Lower lobe of right lung (tissue), 2 donors: ENCODE measurements around the gene ZNF580. TPM values are rescaled to one million over a fixed set of nuclear protein-coding genes. Genes with fewer than 3 reads are reported as not detected.

ENCODE experiments used
- ATAC-seq, 2 donors: fragments of 200-7000 bp; cut with Tn5 transposase; one replicate each; pipeline ENCODE4 v1.9.1; 2020 to 2022; ENCODE audit warnings: mild to moderate bottlenecking in 2 of 2, moderate library complexity in 2 of 2
- DNase-seq: peaks from one replicate; pipeline ENCODE4 v3.0.0-alpha.2; 2020
- H3K27ac ChIP-seq: fragments of 200-600 bp; one replicate; pipeline ENCODE4 v1.8.0; 2022
- H3K27me3 ChIP-seq: fragments of 200-600 bp; one replicate; pipeline ENCODE4 v1.8.0; 2022; ENCODE audit warnings: low read depth
- H3K36me3 ChIP-seq: fragments of 200-600 bp; one replicate; pipeline ENCODE4 v1.8.0; 2022; ENCODE audit warnings: mild to moderate bottlenecking
- H3K4me1 ChIP-seq: fragments of 200-600 bp; one replicate; pipeline ENCODE4 v1.8.0; 2022
- H3K4me3 ChIP-seq: fragments of 200-600 bp; one replicate; pipeline ENCODE4 v1.8.0; 2022; ENCODE audit warnings: mild to moderate bottlenecking
- H3K9me3 ChIP-seq: fragments of 200-600 bp; one replicate; pipeline ENCODE4 v1.8.0; 2022
- intact Hi-C: fragments of 100-400 bp; cut with DNase I; formaldehyde crosslinking; loops from one replicate; pipeline ENCODE4 v1.11.0; 2022
- total RNA-seq: library from RNA; stranded (reverse); fragmentation: NEBNext Ultra II Directional; extraction: Animal tissue kit (Norgen Biotek cat#: 25700); gene quantifications from one replicate; pipeline ENCODE4 v1.2.1, GENCODE V29; 2021
- TF ChIP-seq, protein P1 (sequence below): fragments of 200-600 bp; IDR thresholded peaks from one replicate; pipeline ENCODE4 v1.8.0; 2022; ENCODE audit warnings: antibody characterized with exemption, mild to moderate bottlenecking
- donor health status: DM: no; HTN: yes; CAD: no; lungs with severe emphysema.

The ZNF580 gene
- total RNA-seq, 1 donor from 2014 or later: 35.2 TPM

DNA sequence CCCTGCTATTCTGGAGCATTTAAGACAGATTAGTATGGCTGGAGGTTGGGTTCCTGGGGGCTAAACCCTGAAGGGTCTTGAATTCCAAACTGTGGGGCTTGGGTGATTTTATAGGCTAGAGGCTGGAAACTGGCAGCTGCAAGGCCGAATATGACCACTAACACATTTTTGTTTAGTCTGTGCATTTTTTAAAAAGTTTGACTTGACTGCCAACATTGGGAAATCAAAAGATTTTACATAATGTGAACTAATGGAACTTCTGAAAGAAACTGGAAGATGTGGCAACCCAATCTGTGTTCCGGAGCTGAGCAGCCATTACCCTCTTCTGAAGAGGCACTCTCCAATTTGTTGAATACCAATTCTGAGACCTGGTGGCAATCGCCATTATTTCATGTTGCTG lies 21.5 kb upstream of the ZNF580 start:
- Histone ChIP-seq H3K4me3 (no peak overlapping the region), H3K27ac (no peak overlapping the region), H3K27me3 (no peaks in the 10 kb centered on the region), H3K36me3 (peaks cover 43% of the 10 kb centered on the region), H3K9me3 (no peaks in the 10 kb centered on the region), H3K4me1 (peaks cover 32% of the 10 kb centered on the region)
- TF ChIP-seq, protein P1, sequence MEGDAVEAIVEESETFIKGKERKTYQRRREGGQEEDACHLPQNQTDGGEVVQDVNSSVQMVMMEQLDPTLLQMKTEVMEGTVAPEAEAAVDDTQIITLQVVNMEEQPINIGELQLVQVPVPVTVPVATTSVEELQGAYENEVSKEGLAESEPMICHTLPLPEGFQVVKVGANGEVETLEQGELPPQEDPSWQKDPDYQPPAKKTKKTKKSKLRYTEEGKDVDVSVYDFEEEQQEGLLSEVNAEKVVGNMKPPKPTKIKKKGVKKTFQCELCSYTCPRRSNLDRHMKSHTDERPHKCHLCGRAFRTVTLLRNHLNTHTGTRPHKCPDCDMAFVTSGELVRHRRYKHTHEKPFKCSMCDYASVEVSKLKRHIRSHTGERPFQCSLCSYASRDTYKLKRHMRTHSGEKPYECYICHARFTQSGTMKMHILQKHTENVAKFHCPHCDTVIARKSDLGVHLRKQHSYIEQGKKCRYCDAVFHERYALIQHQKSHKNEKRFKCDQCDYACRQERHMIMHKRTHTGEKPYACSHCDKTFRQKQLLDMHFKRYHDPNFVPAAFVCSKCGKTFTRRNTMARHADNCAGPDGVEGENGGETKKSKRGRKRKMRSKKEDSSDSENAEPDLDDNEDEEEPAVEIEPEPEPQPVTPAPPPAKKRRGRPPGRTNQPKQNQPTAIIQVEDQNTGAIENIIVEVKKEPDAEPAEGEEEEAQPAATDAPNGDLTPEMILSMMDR: no peak
- no peak for ATAC-seq
- intact Hi-C loops: no loop called here
- DNase-seq: no peak

DNA sequence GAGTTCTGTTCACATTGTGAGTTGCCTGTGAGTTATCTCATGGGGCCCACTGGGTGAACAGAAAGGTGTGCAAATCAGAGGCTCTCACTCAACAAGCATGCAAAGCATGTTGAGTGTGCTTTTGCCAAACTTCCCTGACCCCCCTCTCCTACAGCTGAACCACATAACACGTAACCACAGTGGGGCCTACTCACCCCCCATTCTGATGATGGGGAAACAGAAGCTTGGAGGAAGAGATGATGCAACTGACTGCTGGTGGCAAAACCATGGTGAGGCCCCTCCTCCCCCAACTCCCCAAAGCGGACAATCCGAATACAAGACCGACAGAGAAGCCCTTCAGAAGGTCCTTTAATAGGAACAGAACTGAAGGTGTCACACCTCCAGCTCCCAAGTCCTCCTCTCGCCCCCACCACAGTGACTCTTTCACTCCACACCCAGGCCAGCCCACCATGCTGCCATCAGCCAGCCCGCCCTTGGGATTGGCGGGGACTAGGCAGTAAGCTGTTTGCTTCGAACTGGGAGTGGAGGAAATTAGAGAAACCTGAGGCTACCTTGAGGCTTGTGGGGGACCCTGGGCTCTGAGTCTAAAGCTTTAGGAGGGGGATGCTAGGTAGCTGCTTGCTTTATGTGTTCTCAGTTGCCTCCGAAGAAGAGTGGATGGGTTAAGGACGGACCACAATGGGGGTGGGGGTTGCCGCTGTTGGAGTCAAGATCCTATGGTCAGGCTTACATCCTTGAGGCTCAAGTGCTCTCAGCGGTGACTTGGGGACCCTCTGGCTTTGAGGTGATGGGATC lies 20.2 kb upstream of the ZNF580 start:
- Histone ChIP-seq H3K9me3 (no peaks in the 10 kb centered on the region), H3K27me3 (no peaks in the 10 kb centered on the region), H3K27ac (no peak overlapping the region), H3K4me3 (no peak overlapping the region), H3K36me3 (peaks cover 34% of the 10 kb centered on the region), H3K4me1 (peaks cover 41% of the 10 kb centered on the region)
- intact Hi-C loops: no loop called here
- no peak for DNase-seq
- no peak for ATAC-seq
- TF ChIP-seq, protein P1: no peak

DNA sequence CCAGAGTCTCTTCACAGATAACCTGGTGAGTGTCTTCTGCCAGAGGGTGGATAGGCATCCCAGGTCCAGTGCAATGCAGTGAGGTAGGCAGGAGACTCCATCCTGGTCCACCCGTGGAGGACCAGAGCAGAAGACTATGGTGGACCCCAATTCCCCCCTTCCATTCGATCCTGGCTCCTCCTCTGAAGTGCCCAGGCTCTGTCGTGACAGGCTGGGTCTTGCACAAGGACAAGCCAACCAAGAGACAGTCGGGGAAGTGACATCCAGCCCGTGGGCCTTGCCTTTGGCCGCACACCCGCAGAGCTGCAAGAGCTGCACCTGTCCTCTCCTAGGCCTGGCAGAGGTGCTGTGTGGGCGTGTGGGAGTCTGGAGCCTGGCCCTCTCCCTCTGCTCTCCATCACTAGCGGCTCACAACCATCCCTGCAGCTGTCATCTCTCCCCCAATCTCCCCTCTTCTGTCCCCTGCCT lies 19.6 kb upstream of the ZNF580 start:
- ATAC-seq (no peak), DNase-seq (no peak)
- peaks cover 28% of the 10 kb centered on the region for H3K36me3 ChIP-seq
- H3K4me1 ChIP-seq: peaks cover 41% of the 10 kb centered on the region
- no peaks in the 10 kb centered on the region for H3K27me3 ChIP-seq
- intact Hi-C loops: no loop called here
- H3K27ac ChIP-seq: no peak overlapping the region
- H3K4me3 ChIP-seq: no peak overlapping the region
- TF ChIP-seq, protein P1: no peak
- no peaks in the 10 kb centered on the region for H3K9me3 ChIP-seq

DNA sequence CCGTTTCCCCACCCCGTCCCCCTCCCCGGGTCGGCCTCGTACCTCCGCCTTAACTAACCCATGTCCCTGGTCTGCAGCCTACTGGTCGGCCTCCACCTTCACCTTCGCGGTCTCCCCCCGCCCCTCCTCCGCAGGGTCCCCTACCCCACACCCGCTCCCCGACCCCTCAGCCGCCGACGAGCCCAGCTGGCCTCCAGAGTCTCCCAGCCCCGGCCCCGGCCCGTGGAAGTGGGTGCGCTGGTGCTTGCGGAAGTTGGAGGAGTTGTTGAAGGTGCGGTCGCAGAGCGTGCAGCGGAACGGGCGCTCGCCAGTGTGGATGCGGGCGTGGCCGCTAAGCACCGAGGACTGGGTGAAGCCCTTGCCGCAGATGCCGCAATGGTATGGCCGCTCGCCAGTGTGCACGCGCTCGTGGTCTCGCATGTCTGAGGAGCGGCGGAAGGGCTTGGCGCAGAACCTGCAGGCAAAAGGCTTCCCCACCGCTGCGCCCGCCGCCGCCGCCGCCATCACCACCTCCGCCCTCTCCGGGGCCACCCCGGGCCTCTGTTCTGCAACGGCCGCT lies 19.1 kb upstream of the ZNF580 start:
- intact Hi-C loops: no loop called here
- H3K9me3 ChIP-seq: no peaks in the 10 kb centered on the region
- H3K36me3 ChIP-seq: peaks cover 23% of the 10 kb centered on the region
- TF ChIP-seq, protein P1: no peak
- DNase-seq (no peak), ATAC-seq (no peak)
- H3K4me3 ChIP-seq: no peak overlapping the region
- H3K27ac ChIP-seq: no peak overlapping the region
- peaks cover 41% of the 10 kb centered on the region for H3K4me1 ChIP-seq
- H3K27me3 ChIP-seq: no peaks in the 10 kb centered on the region

DNA sequence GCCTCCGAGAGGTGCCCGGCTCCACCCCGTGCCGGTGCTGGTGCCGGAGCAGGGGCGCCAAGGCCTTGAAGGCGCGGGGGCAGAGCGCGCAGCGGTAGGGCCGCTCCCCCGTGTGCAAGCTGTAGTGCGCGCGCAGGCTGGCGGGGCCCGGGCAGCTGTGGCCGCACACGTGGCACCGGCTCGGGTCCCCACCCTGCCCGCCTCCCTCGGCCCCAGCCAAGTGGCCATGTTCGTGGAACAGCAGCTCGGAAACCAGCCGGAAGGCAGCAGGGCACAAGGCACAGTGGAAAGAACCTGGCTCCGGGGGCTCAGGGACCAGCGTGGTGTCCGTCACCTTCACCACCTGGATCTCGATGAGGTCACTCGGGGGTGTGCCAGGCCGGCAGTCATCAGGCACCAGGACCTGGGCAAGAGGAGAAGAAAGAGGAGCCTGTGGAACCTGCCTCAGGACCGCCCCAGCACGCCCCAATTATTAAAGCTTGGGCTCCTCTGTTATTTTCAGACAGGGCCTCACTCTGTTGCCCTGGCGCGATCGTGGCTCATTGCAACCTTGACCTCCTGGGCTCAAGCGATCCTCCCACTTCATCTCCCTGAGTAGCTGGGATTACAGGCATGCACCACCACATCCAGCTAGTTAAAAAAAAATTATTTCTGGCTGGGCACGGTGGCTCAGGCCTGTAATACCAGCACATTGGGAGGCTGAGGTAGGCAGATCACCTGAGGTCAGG lies 18.4 kb upstream of the ZNF580 start:
- TF ChIP-seq, protein P1: no peak
- no peak for DNase-seq
- no peak overlapping the region for H3K4me3 ChIP-seq
- no peak for ATAC-seq
- H3K9me3 ChIP-seq: no peaks in the 10 kb centered on the region
- H3K27ac ChIP-seq: no peak overlapping the region
- H3K4me1 ChIP-seq: peaks cover 41% of the 10 kb centered on the region
- intact Hi-C loops: no loop called here
- peaks cover 16% of the 10 kb centered on the region for H3K36me3 ChIP-seq
- H3K27me3 ChIP-seq: no peaks in the 10 kb centered on the region
